HG03469 (cell line): ENCODE results near the gene EIF3M.

ENCODE experiments used
- ATAC-seq: cut with Tn5 transposase; IDR thresholded peaks from one replicate; pipeline ENCODE4 v1.9.1; 2021; ENCODE audit warnings: mild to moderate bottlenecking, moderate library complexity, moderate number of reproducible peaks; ENCODE audit not compliant: unreplicated experiment

The EIF3M gene

DNA sequence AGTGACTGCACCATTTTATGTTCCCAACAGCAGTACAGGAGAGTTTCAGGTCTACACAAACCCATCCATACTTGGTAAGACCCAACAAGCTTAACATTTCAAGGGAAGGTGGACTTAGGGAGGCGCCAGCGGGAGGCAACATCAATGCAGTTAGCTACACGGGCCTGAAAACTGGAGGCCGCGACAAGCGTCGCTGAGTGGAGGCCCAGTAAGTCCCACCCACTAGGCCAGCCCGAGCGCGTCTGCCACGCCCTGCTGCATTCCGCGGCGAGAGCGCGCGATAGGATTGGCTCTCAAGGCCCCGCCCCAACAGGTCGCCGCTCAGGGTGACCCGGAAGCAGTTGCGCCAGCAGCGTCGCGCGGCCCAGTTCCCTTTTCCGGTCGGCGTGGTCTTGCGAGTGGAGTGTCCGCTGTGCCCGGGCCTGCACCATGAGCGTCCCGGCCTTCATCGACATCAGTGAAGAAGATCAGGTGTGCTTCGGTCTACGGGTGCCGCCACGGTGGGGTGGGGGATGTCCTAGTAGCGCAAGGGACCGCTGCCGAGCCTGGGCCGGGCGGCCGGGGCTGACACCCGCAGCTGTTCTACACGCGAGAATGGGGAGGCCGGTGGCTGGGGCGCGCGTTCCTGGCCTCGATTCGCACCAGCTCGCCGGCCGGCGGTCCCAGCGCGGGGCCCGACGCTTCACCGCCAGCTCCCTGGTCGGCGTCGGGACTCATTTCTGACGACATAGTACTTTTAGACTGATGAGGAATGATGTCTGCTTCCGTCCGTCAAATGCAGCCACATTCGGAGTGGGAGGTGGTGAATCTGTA, at the start of gene EIF3M:
EIF3M (plus strand) TSS at position 373 of the 813 bp plus-strand sequence; CDS start at position 430, 57 bp downstream.
- peak; percentile 95 for ATAC-seq

GRCh38 chr11:32538804-32539203, 44.8 kb upstream of the EIF3M start:
- ATAC-seq, result no peak

GRCh38 chr11:32549611-32550187, 33.9 kb upstream of the EIF3M start:
- no peak for ATAC-seq

- ATAC-seq, result no peak
Measured at GRCh38 chr11:32550207-32550606, 33.4 kb upstream of the EIF3M start.

- no peak for ATAC-seq
Measured at GRCh38 chr11:32555091-32555490, 28.5 kb upstream of the EIF3M start.

DNA sequence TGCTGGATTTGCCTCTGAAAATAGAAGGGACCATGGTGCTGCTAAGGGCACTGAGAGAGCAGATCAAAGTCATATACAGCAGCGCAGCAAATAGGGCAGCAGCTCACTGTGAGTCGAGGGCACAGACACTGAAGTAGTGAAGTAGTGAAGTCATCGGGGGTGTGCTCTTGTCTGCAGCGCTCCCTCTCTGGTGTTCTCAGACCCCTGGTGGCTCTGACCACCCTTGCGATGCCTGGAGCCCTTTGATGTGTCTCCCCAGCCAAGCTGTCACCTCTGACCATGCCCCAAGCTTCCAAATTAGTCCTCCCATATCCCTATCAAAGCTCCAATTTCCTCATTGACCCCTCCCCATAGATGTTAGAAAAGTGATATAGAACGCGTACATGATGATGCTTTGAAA, 27.7 kb upstream of the EIF3M start:
- ATAC-seq, result no peak

DNA sequence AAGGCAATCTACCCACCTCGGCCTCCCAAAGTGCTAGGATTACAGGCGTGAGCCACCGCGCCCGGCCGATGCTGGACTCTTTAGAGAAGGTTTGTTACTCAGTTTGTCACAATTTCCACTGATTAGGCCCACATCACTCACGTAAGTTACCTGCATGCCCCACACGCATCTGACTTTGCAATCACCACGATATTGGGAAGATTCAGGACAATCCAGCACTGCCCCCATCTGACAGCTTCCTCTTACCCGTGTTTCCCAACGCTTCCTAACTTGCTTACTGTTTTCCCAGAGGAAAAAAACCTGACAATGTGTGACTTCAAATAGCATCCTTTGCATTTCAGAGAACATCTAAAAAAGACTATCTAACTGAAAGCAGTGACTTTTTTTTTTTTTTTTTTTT, 21.8 kb upstream of the EIF3M start:
- no peak for ATAC-seq

DNA sequence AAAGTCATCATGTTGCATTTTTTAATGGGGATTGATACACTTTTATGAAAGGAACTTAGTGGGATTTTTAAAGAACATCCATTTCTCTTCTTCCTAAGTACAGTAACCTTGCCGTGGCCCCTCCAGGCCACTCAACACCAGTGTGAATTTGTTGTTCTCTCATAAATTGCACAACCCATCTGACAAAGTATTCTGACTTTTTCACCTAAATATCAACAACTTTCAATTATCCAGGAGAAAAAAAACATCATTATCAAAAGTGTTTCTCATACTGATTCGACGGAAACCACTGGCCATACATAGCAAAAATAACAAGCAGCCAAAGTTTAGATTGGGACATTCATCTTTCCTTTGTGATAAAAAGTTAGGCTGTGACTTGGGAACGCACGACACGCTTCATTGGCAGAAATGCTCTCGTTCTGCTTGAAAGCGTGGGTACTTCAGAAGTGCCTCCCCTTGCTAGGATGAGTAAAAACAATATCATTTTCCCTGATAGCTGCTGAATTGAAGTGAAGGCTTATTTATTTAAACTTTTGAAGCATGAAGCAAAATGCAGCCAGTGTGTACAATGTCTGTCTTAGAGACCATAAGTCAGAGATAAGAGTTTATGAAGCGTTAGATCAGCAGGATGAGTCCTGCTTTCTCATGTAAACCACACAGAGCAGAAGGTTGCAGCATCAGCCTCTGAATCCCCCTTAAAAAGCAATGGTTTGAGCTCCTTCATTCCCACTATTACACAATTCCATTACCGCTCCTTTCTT, 20.6 kb upstream of the EIF3M start:
- no peak for ATAC-seq

GRCh38 chr11:32563600-32563959, 20.1 kb upstream of the EIF3M start:
- no peak for ATAC-seq

GRCh38 chr11:32566517-32566916, 17.1 kb upstream of the EIF3M start:
- no peak for ATAC-seq

DNA sequence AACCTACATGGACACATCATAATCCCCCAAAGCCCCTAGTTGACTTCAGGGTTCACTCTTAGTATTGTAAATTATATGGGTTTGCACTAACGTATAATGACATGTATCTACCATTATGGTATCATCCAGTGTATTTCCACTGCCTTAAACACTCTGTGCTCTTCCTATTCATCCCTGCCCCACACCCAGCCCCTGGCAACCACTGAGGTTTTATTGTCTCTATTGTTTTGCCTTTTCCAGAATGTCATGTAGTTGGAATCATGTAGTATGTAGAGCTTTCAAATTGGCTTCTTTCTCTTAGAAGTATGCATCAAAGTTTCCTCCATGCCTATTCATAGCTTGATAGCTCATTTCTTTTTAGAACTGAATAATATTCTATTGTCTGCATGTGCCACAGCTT, 16.5 kb upstream of the EIF3M start:
- ATAC-seq, result no peak

- ATAC-seq, result no peak
Measured at GRCh38 chr11:32569313-32569881, 14.2 kb upstream of the EIF3M start.

- no peak for ATAC-seq
Measured at GRCh38 chr11:32571039-32571438, 12.6 kb upstream of the EIF3M start.

- ATAC-seq, result no peak
Measured at GRCh38 chr11:32573228-32573627, 10.4 kb upstream of the EIF3M start.

GRCh38 chr11:32574421-32574820, 9.2 kb upstream of the EIF3M start:
- no peak for ATAC-seq

DNA sequence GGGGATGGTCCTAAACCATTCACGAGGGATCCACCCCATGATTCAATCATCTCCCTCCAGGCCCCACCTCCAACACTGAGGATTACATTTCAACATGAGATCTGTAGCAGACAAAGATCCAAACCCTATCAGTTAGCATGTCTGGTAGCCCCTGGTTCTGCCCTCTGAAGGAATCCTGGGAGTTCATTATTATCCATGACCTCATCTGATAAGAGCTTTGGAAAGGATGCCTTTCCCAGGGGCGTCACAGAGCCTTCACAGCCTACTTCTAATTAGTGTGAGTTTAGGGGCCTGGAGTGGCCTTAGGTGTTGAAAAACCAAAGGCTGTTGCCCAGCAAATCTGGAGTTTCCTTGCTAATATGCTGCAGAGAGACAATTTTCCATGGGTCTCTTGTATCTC, 8.6 kb upstream of the EIF3M start:
- ATAC-seq, result no peak

- ATAC-seq, result no peak
Measured at GRCh38 chr11:32576456-32576855, 7.2 kb upstream of the EIF3M start.

GRCh38 chr11:32580967-32581366, 2.7 kb upstream of the EIF3M start:
- no peak for ATAC-seq

- ATAC-seq, result no peak
Measured at GRCh38 chr11:32581556-32581955, 2.1 kb upstream of the EIF3M start.

GRCh38 chr11:32584921-32585320, 1.3 kb downstream of the EIF3M start:
- ATAC-seq, result no peak

DNA sequence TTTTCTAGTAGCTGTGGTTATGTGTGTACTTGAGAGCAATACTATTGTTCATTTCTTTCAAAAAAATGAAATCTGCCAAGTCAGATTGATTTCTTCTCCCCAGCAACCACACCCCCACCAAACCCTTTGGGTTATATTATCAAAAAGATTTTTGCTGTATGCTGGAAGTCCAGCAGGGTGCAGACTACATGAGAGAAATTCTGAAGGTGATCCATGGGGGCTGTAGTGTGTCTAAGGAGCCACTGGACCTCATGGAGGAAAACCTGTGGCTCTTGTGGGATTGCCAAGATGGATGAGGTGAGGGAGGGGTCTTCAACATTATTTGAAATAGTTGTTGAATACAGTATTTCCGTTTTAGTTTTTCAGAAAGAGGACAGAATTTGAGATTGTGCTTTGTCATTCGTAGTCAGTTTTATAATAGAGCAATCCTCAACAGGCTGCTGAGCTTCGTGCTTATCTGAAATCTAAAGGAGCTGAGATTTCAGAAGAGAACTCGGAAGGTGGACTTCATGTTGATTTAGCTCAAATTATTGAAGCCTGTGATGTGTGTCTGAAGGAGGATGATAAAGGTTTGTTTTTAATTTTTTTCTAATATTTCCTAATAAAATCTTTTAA, 3.1 kb downstream of the EIF3M start:
- no peak for ATAC-seq
